Fibroblast of lung (primary cell): Measurements from ENCODE around the gene UGT1A7.

ENCODE experiments used
- CTCF ChIP-seq, 2 donors: IDR thresholded peaks in 1 of 2; conservative IDR thresholded peaks in 1 of 2; 1 replicate in 1 of 2; 2 replicates in 1 of 2; pipeline ENCODE4 v1.5.1; 2011 to 2012; ENCODE audit warnings: low read length in 2 of 2, control low read depth in 1 of 2, inconsistent platforms in 1 of 2, low read depth in 1 of 2, mild to moderate bottlenecking in 1 of 2
- EZH2 ChIP-seq: IDR thresholded peaks from 2 replicates; pipeline ENCODE4 v1.5.1; 2012; ENCODE audit warnings: low read length, control low read depth, mild to moderate bottlenecking; ENCODE audit errors: missing control alignments

DNA sequence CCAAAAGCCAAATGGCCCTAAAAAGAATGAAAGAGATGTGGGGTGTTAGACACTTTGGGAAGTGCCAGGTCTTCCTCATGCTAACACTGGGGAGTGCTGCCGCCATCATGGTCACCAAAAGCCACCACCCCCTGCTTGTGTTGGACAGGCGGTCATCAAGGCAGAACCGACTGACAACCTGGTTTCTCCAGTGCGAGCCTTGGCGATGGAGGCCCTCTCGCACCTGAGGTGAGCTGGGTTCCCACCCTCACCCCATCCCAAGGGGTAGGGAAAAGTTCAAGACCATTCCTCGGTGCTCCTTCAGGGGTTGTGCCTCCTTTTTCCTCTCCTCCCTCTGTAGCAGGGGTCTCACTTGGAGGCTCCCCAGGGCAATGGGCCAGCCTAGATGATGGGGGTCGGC is 130.0 kb downstream of the UGT1A7 start:
- TF ChIP-seq CTCF (conservative IDR thresholded peaks at IDR 0.05 in 1 of 2, IDR thresholded peaks at IDR 0.05 in 1 of 2; ENCODE audit: low read depth in 1 of 2, low read length in 2 of 2), result no peak
- no peak for TF ChIP-seq EZH2
